BLaER1 treated with 17β-estradiol and CSF1 and Interleukin-3, amounts not matched to agents 10 nM and 100 nM (cell line): Measurements from ENCODE around the gene ESRRA.

Source experiments
- H3K27ac ChIP-seq, 11 experiments: shearing (Covaris generic); formaldehyde crosslinking; 2 replicates each; pipeline ENCODE4 v1.8.1; 2022
- H3K27me3 ChIP-seq, 11 experiments: shearing (Covaris generic); formaldehyde crosslinking; 2 replicates each; pipeline ENCODE4 v1.8.1; 2022
- H3K36me3 ChIP-seq, 11 experiments: shearing (Covaris generic); formaldehyde crosslinking; 2 replicates each; pipeline ENCODE4 v1.8.1; 2022
- H3K4me1 ChIP-seq, 10 experiments: shearing (Covaris generic); formaldehyde crosslinking; 2 replicates each; pipeline ENCODE4 v1.8.1; 2022
- H3K4me2 ChIP-seq, 11 experiments: shearing (Covaris generic); formaldehyde crosslinking; 2 replicates each; pipeline ENCODE4 v1.8.1; 2022
- H3K4me3 ChIP-seq, 10 experiments: shearing (Covaris generic); formaldehyde crosslinking; 2 replicates each; pipeline ENCODE4 v1.8.1; 2022
- H3K9ac ChIP-seq, 11 experiments: shearing (Covaris generic); formaldehyde crosslinking; 2 replicates each; pipeline ENCODE4 v1.8.1; 2022
- H3K9me3 ChIP-seq, 11 experiments: shearing (Covaris generic); formaldehyde crosslinking; replicated peaks in 1 of 11; 2 replicates each; pipeline ENCODE4 v1.8.1; 2022
- H4K20me1 ChIP-seq, 11 experiments: shearing (Covaris generic); formaldehyde crosslinking; 2 replicates each; pipeline ENCODE4 v1.8.1; 2022
- Cebpa-rat ChIP-seq, 11 experiments: shearing (Covaris generic); IDR thresholded peaks; 2 replicates each; pipeline ENCODE4 v1.8.1; 2022

The ESRRA gene

GRCh38 chr11:64268025-64268892 lies 37.1 kb upstream of the ESRRA start:
- peaks cover 66 to 81% (median 75%) of the 10 kb centered on the region in 10 experiments for H3K4me1 ChIP-seq
- no peaks in the 10 kb centered on the region for H3K9me3 ChIP-seq
- H4K20me1 ChIP-seq = peaks cover 0 to 27% (median 0%) of the 10 kb centered on the region in 11 experiments; a peak in 4 of 22 replicates
- peaks cover 9 to 46% (median 35%) of the 10 kb centered on the region in 11 experiments for H3K36me3 ChIP-seq
- no peak for TF ChIP-seq Cebpa-rat (IDR thresholded peaks at IDR 0.05)
- H3K4me3 ChIP-seq = peak overlapping the region; percentile 68 to 82 (median 74)
- H3K27me3 ChIP-seq = no peaks in the 10 kb centered on the region
- H3K27ac ChIP-seq = peak overlapping the region; percentile 87 to 98 (median 96)
- peak overlapping the region; percentile 83 to 99 (median 96) for H3K4me2 ChIP-seq
- peak overlapping the region; percentile 88 to 96 (median 92) for H3K9ac ChIP-seq

GRCh38 chr11:64268893-64269539 lies 36.3 kb upstream of the ESRRA start:
- peak in 1 of 11 experiments; percentile 9; a peak in 1 of 22 replicates for TF ChIP-seq Cebpa-rat (IDR thresholded peaks at IDR 0.05)
- H3K9ac ChIP-seq = peak overlapping the region; percentile 88 to 96 (median 92)
- H4K20me1 ChIP-seq = peaks cover 0 to 20% (median 0%) of the 10 kb centered on the region in 11 experiments; a peak in 3 of 22 replicates
- H3K36me3 ChIP-seq = peaks cover 1 to 45% (median 29%) of the 10 kb centered on the region in 11 experiments; a peak in 16 of 22 replicates
- H3K27ac ChIP-seq = peak overlapping the region; percentile 87 to 98 (median 96)
- peak overlapping the region; percentile 68 to 82 (median 74) for H3K4me3 ChIP-seq
- no peaks in the 10 kb centered on the region for H3K27me3 ChIP-seq
- peak overlapping the region; percentile 83 to 99 (median 96) for H3K4me2 ChIP-seq
- peaks cover 62 to 74% (median 68%) of the 10 kb centered on the region in 10 experiments for H3K4me1 ChIP-seq
- no peaks in the 10 kb centered on the region for H3K9me3 ChIP-seq

- Histone ChIP-seq H3K27ac (peak overlapping the region; percentile 87 to 98 (median 96)), H3K36me3 (peaks cover 0 to 42% (median 23%) of the 10 kb centered on the region in 11 experiments; a peak in 13 of 22 replicates), H3K9me3 (no peaks in the 10 kb centered on the region), H4K20me1 (peaks cover 0 to 14% (median 0%) of the 10 kb centered on the region in 11 experiments; a peak in 2 of 22 replicates), H3K27me3 (no peaks in the 10 kb centered on the region), H3K4me3 (peak overlapping the region; percentile 68 to 82 (median 74)), H3K4me2 (peak overlapping the region; percentile 87 to 99 (median 96)), H3K9ac (peak overlapping the region; percentile 88 to 96 (median 92)), H3K4me1 (peaks cover 55 to 67% (median 61%) of the 10 kb centered on the region in 10 experiments)
- peak in 9 of 11 experiments; percentile 28 to 92 (median 73); a peak in 15 of 22 replicates for TF ChIP-seq Cebpa-rat (IDR thresholded peaks at IDR 0.05)
These were observed 35.6 kb upstream of the ESRRA start for GRCh38 chr11:64269540-64270220.

- Histone ChIP-seq H3K4me3 (no peak overlapping the region), H3K9ac (0 out of 22 replicates have a peak overlapping the region, but pooled peaks of 1 of the 11 experiments have one; percentile 18), H3K27me3 (no peaks in the 10 kb centered on the region), H3K27ac (no peak overlapping the region), H4K20me1 (peaks cover 0 to 8% (median 0%) of the 10 kb centered on the region in 11 experiments; a peak in 2 of 22 replicates), H3K4me1 (peaks cover 22 to 44% (median 26%) of the 10 kb centered on the region in 10 experiments), H3K4me2 (no peak overlapping the region), H3K36me3 (peaks cover 17 to 62% (median 39%) of the 10 kb centered on the region in 11 experiments; a peak in 21 of 22 replicates), H3K9me3 (no peaks in the 10 kb centered on the region)
- no peak for TF ChIP-seq Cebpa-rat (IDR thresholded peaks at IDR 0.05)
These were observed 30.1 kb upstream of the ESRRA start for GRCh38 chr11:64275031-64275800.

GRCh38 chr11:64275841-64276240 lies 29.5 kb upstream of the ESRRA start:
- TF ChIP-seq Cebpa-rat (IDR thresholded peaks at IDR 0.05) = no peak
- Histone ChIP-seq H3K4me3 (no peak overlapping the region), H3K4me1 (peaks cover 22 to 44% (median 26%) of the 10 kb centered on the region in 10 experiments), H3K27me3 (no peaks in the 10 kb centered on the region), H3K9me3 (no peaks in the 10 kb centered on the region), H3K36me3 (peaks cover 17 to 63% (median 39%) of the 10 kb centered on the region in 11 experiments; a peak in 21 of 22 replicates), H3K9ac (0 out of 22 replicates have a peak overlapping the region, but pooled peaks of 1 of the 11 experiments have one; percentile 18), H3K4me2 (0 out of 22 replicates have a peak overlapping the region, but pooled peaks of 1 of the 11 experiments have one; percentile 63), H4K20me1 (peaks cover 0 to 8% (median 0%) of the 10 kb centered on the region in 11 experiments; a peak in 2 of 22 replicates), H3K27ac (no peak overlapping the region)

- Histone ChIP-seq H3K9ac (peak overlapping the region; percentile 6 to 62 (median 53); a peak in 19 of 22 replicates), H3K27ac (peak overlapping the region in 5 of 11 experiments; percentile 6 to 47 (median 28); a peak in 5 of 22 replicates), H3K36me3 (peaks cover 17 to 73% (median 40%) of the 10 kb centered on the region in 11 experiments; a peak in 21 of 22 replicates), H3K4me1 (peaks cover 18 to 40% (median 22%) of the 10 kb centered on the region in 10 experiments), H3K9me3 (no peaks in the 10 kb centered on the region), H4K20me1 (peaks cover 0 to 8% (median 0%) of the 10 kb centered on the region in 11 experiments; a peak in 2 of 22 replicates), H3K4me3 (no peak overlapping the region), H3K27me3 (no peaks in the 10 kb centered on the region), H3K4me2 (peak overlapping the region; percentile 37 to 73 (median 66); a peak in 20 of 22 replicates)
- no peak for TF ChIP-seq Cebpa-rat (IDR thresholded peaks at IDR 0.05)
These were observed 28.5 kb upstream of the ESRRA start for GRCh38 chr11:64276653-64277431.

GRCh38 chr11:64278576-64279190 lies 26.6 kb upstream of the ESRRA start:
- Histone ChIP-seq H4K20me1 (peaks cover 0 to 8% (median 0%) of the 10 kb centered on the region in 11 experiments; a peak in 2 of 22 replicates), H3K36me3 (peaks cover 17 to 71% (median 49%) of the 10 kb centered on the region in 11 experiments; a peak in 21 of 22 replicates), H3K9me3 (no peaks in the 10 kb centered on the region), H3K4me1 (peaks cover 14 to 31% (median 19%) of the 10 kb centered on the region in 10 experiments), H3K9ac (peak overlapping the region in 3 of 11 experiments; percentile 19 to 44 (median 24); a peak in 3 of 22 replicates), H3K27ac (no peak overlapping the region), H3K4me2 (no peak overlapping the region), H3K27me3 (no peaks in the 10 kb centered on the region), H3K4me3 (no peak overlapping the region)
- no peak for TF ChIP-seq Cebpa-rat (IDR thresholded peaks at IDR 0.05)
